HS-5 (cell line): ENCODE results near the gene ZNF691.
"Not testable (repeated sequence)": the region's sequence is repeated elsewhere in the genome, so short reads cannot be mapped to it uniquely, and the experiment has no call there.

Experiments
- DNase-seq: peaks from one replicate; pipeline ENCODE4 v3.0.0-alpha.2; 2012; ENCODE audit warnings: low read depth

Gene ZNF691

GRCh38 chr1:42832641-42833240, 13.7 kb upstream of the ZNF691 start:
- DNase-seq: no peak

DNA sequence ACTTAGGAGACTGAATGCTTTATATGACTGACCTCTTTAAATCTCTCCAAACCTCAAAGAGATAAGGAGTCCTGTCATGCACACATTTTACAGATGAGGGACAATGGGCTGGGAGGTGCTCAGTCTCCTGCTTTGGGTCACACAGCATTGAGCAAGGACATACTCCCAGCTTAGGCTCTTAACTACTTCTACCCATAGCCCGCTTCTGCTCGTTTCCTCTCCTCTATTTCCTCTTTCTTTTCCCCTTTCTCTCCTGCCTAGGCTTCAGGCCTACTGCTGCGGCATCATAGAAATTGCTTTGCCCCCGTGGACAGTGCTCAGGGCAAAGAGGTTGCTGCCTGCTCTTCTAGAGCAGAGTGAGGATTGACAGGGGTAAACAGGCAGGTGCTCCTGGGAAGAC, 12.4 kb upstream of the ZNF691 start:
- no peak for DNase-seq

GRCh38 chr1:42834803-42835202, 11.6 kb upstream of the ZNF691 start:
- no peak for DNase-seq

- DNase-seq: no peak
Observed at GRCh38 chr1:42835422-42835821, 11.0 kb upstream of the ZNF691 start.

- no peak for DNase-seq
Observed at GRCh38 chr1:42837709-42838108, 8.7 kb upstream of the ZNF691 start.

GRCh38 chr1:42838482-42839190, 7.8 kb upstream of the ZNF691 start:
- DNase-seq: no peak

GRCh38 chr1:42841010-42841409, 5.4 kb upstream of the ZNF691 start:
- DNase-seq: no peak

- DNase-seq: no peak
Observed at GRCh38 chr1:42841440-42842147, 4.8 kb upstream of the ZNF691 start.

GRCh38 chr1:42844592-42845140, 1.7 kb upstream of the ZNF691 start:
- DNase-seq: no peak

- no peak for DNase-seq
Observed at GRCh38 chr1:42845193-42845592, 1.2 kb upstream of the ZNF691 start.

- no peak for DNase-seq
Observed at GRCh38 chr1:42845866-42846256, 552 bp upstream of the ZNF691 start.

DNA sequence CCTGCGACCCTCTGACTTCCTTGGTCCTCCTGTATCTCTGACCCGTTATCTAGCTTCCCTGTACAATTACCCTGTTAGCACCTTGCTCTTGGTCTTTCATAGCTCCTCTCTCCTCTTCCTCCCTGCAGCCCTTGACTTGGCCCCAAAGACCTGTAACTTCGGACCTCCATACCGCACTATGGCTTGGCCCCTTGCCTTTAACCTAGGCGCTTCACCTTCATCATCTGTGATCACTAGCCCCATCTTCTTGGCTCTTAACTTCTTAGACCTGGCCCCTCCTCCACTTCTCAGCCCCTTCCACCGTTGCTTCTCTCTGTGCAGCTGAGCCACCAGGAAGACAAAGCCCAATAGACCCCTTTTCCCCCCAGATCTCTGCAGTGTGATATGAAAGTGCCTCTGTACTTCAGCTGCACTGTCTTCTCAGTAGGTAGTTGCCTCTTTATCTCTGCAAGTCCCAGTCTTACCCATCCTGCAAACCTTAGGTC, 740 bp downstream of the ZNF691 start:
- DNase-seq: no peak

DNA sequence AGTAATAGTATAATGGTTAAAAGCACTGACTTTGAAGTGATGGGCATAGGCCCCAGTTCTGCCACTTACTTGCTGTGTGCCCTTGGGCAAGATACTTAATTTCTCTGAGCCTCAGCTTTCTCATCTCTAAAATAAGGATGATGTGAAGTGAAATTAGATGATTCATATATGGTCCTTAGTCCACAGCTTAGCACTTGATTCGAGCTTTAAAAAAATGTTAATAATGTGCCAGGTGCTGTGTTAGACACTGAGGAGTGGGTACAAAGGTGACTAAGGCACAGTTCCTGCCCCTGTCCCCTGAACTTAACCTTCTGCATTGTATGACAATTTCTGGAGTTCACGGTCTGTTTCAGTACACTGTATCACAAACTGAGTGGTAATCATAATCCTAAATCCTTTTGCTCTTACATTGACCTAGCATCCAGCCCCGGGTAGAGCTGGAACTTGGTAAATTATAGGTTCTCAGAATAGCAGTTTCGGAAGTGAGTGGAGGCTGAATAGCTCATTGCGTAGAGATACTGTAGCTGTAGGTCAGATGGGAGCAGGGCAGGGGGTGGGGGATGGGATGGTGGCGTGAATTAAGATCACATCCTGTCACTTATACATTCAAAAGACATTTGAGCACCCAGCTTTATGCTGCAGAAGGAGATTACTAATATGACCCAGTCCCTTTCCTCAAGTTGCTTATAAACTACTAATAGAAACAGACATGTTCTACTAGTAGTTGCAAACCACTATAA, 1.5 kb downstream of the ZNF691 start:
- DNase-seq: no peak

- no peak for DNase-seq
Observed at GRCh38 chr1:42848823-42849537, 2.6 kb downstream of the ZNF691 start.

DNA sequence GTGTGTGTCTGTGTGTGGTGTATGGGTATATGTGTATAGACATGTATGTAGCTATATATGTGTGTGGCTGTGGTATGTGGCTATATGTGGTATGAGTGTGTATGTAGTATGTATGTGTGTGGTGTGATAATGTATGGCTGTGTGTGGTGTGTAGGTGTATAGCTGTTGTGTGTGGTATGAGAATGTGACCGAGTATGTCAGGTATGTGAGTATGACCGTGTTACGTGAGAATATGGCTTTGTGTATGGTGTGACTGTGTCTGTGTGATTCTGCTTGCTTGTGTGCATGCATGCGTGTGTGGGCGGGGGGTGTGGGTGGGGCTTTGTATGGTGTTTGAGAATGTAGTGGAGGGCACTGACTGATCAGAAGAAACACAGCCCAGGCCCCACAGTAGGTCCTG, 3.5 kb downstream of the ZNF691 start:
- DNase-seq: no peak

DNA sequence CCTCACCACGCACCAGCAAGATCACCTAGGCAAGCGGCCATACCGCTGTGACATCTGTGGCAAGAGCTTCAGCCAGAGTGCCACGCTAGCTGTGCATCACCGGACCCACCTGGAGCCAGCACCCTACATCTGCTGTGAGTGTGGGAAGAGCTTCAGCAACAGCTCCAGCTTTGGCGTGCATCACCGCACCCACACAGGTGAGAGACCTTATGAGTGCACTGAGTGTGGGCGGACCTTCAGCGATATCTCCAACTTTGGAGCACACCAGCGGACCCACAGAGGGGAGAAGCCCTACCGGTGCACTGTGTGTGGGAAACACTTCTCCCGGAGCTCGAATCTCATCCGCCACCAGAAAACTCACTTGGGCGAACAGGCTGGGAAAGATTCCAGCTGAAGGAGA, 5.0 kb downstream of the ZNF691 start:
- no peak for DNase-seq

DNA sequence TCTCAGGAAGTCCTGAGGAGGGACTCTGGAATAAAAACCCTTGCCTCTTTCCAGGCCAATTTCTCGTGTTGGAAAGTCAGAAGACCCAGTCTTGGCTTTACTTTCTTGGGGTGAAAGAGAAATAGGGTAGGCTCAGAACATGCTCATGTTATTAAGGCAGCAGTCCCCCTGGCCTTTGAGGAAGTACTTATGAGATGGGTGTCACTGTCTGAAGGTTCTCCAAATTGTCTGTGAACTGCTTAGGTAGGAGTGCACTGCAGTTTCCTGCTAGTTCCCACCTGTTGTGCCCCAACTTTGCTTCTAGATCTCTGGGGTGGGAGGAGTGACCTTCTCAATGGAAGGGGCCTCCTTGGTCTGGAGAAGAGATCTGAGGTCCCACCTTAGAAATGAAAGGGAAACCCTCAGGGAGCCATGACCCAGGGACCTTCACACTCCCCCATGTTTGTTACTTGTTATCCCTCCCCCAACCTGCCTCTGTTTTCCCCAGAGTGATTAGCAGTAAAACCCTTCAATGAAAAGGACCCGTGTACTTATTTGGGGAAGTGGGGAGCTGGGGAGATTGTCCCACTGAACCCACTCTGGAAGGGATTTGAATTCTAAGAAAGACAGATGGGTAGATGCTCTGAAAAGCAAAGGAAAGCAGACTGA, 5.7 kb downstream of the ZNF691 start:
- no peak for DNase-seq

- DNase-seq: no peak
Observed at GRCh38 chr1:42852608-42852980, 6.2 kb downstream of the ZNF691 start.

DNA sequence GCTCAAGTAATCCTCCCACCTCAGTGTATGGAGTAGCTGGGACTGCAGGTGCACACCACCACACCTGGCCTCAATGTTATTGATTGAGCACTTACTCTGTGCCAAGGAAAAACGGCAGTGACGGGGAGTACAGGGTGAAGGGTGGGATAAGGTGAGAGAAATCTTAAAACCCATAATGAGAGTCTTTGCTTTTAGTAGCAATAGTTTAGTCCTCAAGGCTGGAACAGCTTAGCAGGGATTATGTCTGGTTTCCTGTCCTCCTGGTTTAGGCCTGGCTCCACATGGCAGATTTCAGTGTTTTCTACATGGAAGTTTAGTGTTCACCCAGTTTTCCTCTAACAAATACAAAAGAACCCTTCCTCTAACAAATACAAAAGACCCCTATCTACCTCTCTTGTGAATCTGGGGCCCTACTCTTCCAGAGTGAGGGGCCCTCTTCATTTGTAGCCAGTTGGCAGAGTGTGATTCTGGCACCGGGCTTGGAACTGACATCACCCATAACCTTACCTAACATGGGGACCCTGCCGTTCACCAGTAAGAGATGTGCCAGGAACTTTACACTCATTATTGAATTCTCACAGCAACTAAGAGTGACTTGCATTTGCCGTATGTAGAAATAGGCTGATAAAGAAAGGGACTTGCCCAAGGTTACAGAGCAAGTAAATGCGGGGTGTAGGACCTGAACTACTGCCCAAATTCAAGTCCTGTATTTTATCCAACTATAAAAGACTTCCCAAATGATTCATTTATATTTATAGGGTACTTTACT, 6.9 kb downstream of the ZNF691 start:
- DNase-seq: no peak

- not testable (repeated sequence) for DNase-seq
Observed at GRCh38 chr1:42856554-42856953, 10.1 kb downstream of the ZNF691 start.
